Measurements from ENCODE around the gene ARID5B. TPM values are rescaled to one million over a fixed set of nuclear protein-coding genes. Genes with fewer than 3 reads are reported as not detected.

ARID5B gene
- total and polyA plus RNA-seq, 2 experiments from 2014 or later: 53.2 to 55.0 TPM

GRCh38 chr10:61887772-61888171, 13.7 kb upstream of the ARID5B start:
- Histone ChIP-seq H2AFZ (no peak overlapping the region), H3K36me3 (replicated peaks; ENCODE audit: insufficient read depth, low read depth) (no peaks in the 10 kb centered on the region), H3K9me2 (replicated peaks; ENCODE audit: insufficient read depth) (no peaks in the 10 kb centered on the region), H3K9me3 (ENCODE audit: low read depth) (no peaks in the 10 kb centered on the region), H3K4me2 (no peak overlapping the region), H4K20me1 (ENCODE audit: insufficient read depth, poor library complexity, severe bottlenecking) (no peaks in the 10 kb centered on the region), H3K27me3 (no peaks in the 10 kb centered on the region), H3K4me3 (no peak overlapping the region), H3K27ac (no peak overlapping the region), H3K4me1 (ENCODE audit: insufficient read depth) (no peaks in the 10 kb centered on the region), H3K79me2 (no peaks in the 10 kb centered on the region)
- DNase-seq (ENCODE audit: low spot score): no peak
- TF ChIP-seq EZH2phosphoT487 (IDR thresholded peaks at IDR 0.05; ENCODE audit: low read depth, severe bottlenecking, unreplicated experiment) (no peak), CTCF (IDR thresholded peaks at IDR 0.05; ENCODE audit: poor library complexity) (no peak), EZH2 (IDR thresholded peaks at IDR 0.05; ENCODE audit: borderline replicate concordance) (no peak)

GRCh38 chr10:61888744-61889143, 12.8 kb upstream of the ARID5B start:
- H3K9me3 ChIP-seq (ENCODE audit: low read depth): no peaks in the 10 kb centered on the region
- H3K36me3 ChIP-seq (replicated peaks; ENCODE audit: insufficient read depth, low read depth): no peaks in the 10 kb centered on the region
- no peak for DNase-seq (ENCODE audit: low spot score)
- no peaks in the 10 kb centered on the region for H3K9me2 ChIP-seq (replicated peaks; ENCODE audit: insufficient read depth)
- no peaks in the 10 kb centered on the region for H3K79me2 ChIP-seq
- H3K27me3 ChIP-seq: no peaks in the 10 kb centered on the region
- WGBS (ENCODE audit: low lambda C conversion rate, missing lambda C conversion rate): 89% methylated on average over 1 of the region's 1 CpG
- TF ChIP-seq EZH2phosphoT487 (IDR thresholded peaks at IDR 0.05; ENCODE audit: low read depth, severe bottlenecking, unreplicated experiment): no peak
- no peak for TF ChIP-seq CTCF (IDR thresholded peaks at IDR 0.05; ENCODE audit: poor library complexity)
- TF ChIP-seq EZH2 (IDR thresholded peaks at IDR 0.05; ENCODE audit: borderline replicate concordance): no peak
- no peak overlapping the region for H3K27ac ChIP-seq
- H3K4me1 ChIP-seq (ENCODE audit: insufficient read depth): no peaks in the 10 kb centered on the region
- H3K4me3 ChIP-seq: no peak overlapping the region
- H4K20me1 ChIP-seq (ENCODE audit: insufficient read depth, poor library complexity, severe bottlenecking): no peaks in the 10 kb centered on the region
- no peak overlapping the region for H3K4me2 ChIP-seq
- H2AFZ ChIP-seq: no peak overlapping the region

- no peaks in the 10 kb centered on the region for H3K9me3 ChIP-seq (ENCODE audit: low read depth)
- no peaks in the 10 kb centered on the region for H3K9me2 ChIP-seq (replicated peaks; ENCODE audit: insufficient read depth)
- H3K36me3 ChIP-seq (replicated peaks; ENCODE audit: insufficient read depth, low read depth): no peaks in the 10 kb centered on the region
- H3K27ac ChIP-seq: no peak overlapping the region
- no peaks in the 10 kb centered on the region for H4K20me1 ChIP-seq (ENCODE audit: insufficient read depth, poor library complexity, severe bottlenecking)
- no peak for TF ChIP-seq EZH2phosphoT487 (IDR thresholded peaks at IDR 0.05; ENCODE audit: low read depth, severe bottlenecking, unreplicated experiment)
- H3K79me2 ChIP-seq: no peaks in the 10 kb centered on the region
- no peak overlapping the region for H2AFZ ChIP-seq
- H3K4me1 ChIP-seq (ENCODE audit: insufficient read depth): no peaks in the 10 kb centered on the region
- DNase-seq (ENCODE audit: low spot score): no peak
- H3K4me3 ChIP-seq: no peak overlapping the region
- H3K27me3 ChIP-seq: no peaks in the 10 kb centered on the region
- no peak overlapping the region for H3K4me2 ChIP-seq
Observed at GRCh38 chr10:61890430-61890829, 11.1 kb upstream of the ARID5B start.

- TF ChIP-seq EZH2 (IDR thresholded peaks at IDR 0.05; ENCODE audit: borderline replicate concordance) (no peak), EZH2phosphoT487 (IDR thresholded peaks at IDR 0.05; ENCODE audit: low read depth, severe bottlenecking, unreplicated experiment) (no peak)
- WGBS (ENCODE audit: low lambda C conversion rate, missing lambda C conversion rate): 95% methylated on average over 5 of the region's 5 CpGs
Observed at GRCh38 chr10:61890881-61891409, 10.6 kb upstream of the ARID5B start.

More at GRCh38 chr10:61890881-61891409, 10.6 kb upstream of the ARID5B start:
- H3K27me3 ChIP-seq: no peaks in the 10 kb centered on the region
- no peak overlapping the region for H3K4me3 ChIP-seq
- no peak overlapping the region for H3K4me2 ChIP-seq
- no peaks in the 10 kb centered on the region for H3K4me1 ChIP-seq (ENCODE audit: insufficient read depth)
- no peak overlapping the region for H3K27ac ChIP-seq
- no peaks in the 10 kb centered on the region for H4K20me1 ChIP-seq (ENCODE audit: insufficient read depth, poor library complexity, severe bottlenecking)
- H3K9me2 ChIP-seq (replicated peaks; ENCODE audit: insufficient read depth): no peaks in the 10 kb centered on the region
- H3K79me2 ChIP-seq: no peaks in the 10 kb centered on the region
- no peak overlapping the region for H2AFZ ChIP-seq
- no peaks in the 10 kb centered on the region for H3K9me3 ChIP-seq (ENCODE audit: low read depth)
- H3K36me3 ChIP-seq (replicated peaks; ENCODE audit: insufficient read depth, low read depth): no peaks in the 10 kb centered on the region
- DNase-seq (ENCODE audit: low spot score): no peak
